ENCODE results near the gene TERF2IP. TPM values are rescaled to one million over a fixed set of nuclear protein-coding genes. Genes with fewer than 3 reads are reported as not detected.

Gene TERF2IP
- total and polyA plus RNA-seq, 2 donors (not counting 1 experiment from before 2014, with no cell fraction given): 47.5 to 54.7 TPM

GRCh38 chr16:75701361-75701760 lies 53.8 kb downstream of the TERF2IP start, which contains the start of gene DUXB:
DUXB (minus strand) TSS chr16:75701461; CDS start chr16:75701418, 43 bp downstream.
- TF ChIP-seq CTCF (conservative IDR thresholded peaks at IDR 0.05 in 1 of 2, IDR thresholded peaks at IDR 0.05 in 1 of 2; ENCODE audit: low read depth in 1 of 2, low read length in 2 of 2) (no peak), EZH2 (IDR thresholded peaks at IDR 0.05; ENCODE audit: low read length, missing control alignments) (no peak)

GRCh38 chr16:75702242-75702641 lies 54.7 kb downstream of the TERF2IP start:
- Histone ChIP-seq H2AFZ (ENCODE audit: low read length) (no peak overlapping the region), H3K9me3 (ENCODE audit: control insufficient read depth, insufficient read depth, low read depth, low read length) (no peaks in the 10 kb centered on the region), H3K4me3 (replicated peaks in 1 of 4; ENCODE audit: control extremely low read depth in 1 of 4, insufficient read depth in 1 of 4, low read depth in 3 of 4, low read length in 4 of 4) (no peak overlapping the region)

More at GRCh38 chr16:75701361-75701760, 53.8 kb downstream of the TERF2IP start, which contains the start of gene DUXB:
- Histone ChIP-seq H3K9me3 (ENCODE audit: control insufficient read depth, insufficient read depth, low read depth, low read length) (no peaks in the 10 kb centered on the region), H3K9ac (ENCODE audit: insufficient read depth, low read length) (no peak within 1 kb of the TSS), H3K4me2 (ENCODE audit: extremely low read depth, insufficient read depth, low read length) (no peak within 1 kb of the TSS), H3K36me3 (ENCODE audit: control insufficient read depth, insufficient read depth, low read length) (no peaks in the 10 kb centered on the region), H3K4me3 (replicated peaks in 1 of 4; ENCODE audit: control extremely low read depth in 1 of 4, insufficient read depth in 1 of 4, low read depth in 3 of 4, low read length in 4 of 4) (no peak within 1 kb of the TSS), H3K27me3 (ENCODE audit: control insufficient read depth, insufficient read depth, low read length) (no peaks in the 10 kb centered on the region), H4K20me1 (ENCODE audit: control insufficient read depth, extremely low read depth, insufficient read depth, low read length) (no peaks in the 10 kb centered on the region), H2AFZ (ENCODE audit: low read length) (no peak within 1 kb of the TSS), H3K4me1 (ENCODE audit: control insufficient read depth, extremely low read depth, insufficient read depth, low read length) (no peaks in the 10 kb centered on the region), H3K27ac (ENCODE audit: insufficient read depth, low read length) (no peak within 1 kb of the TSS), H3K79me2 (ENCODE audit: control insufficient read depth, insufficient read depth, low read length) (no peaks in the 10 kb centered on the region)
- no peak for DNase-seq (ENCODE audit: low read depth in 2 of 2)

GRCh38 chr16:75703306-75703705 lies 55.7 kb downstream of the TERF2IP start:
- H3K4me2 ChIP-seq (ENCODE audit: extremely low read depth, insufficient read depth, low read length): no peak overlapping the region
- H3K27ac ChIP-seq (ENCODE audit: insufficient read depth, low read length): no peak overlapping the region
- H3K79me2 ChIP-seq (ENCODE audit: control insufficient read depth, insufficient read depth, low read length): no peaks in the 10 kb centered on the region
- no peaks in the 10 kb centered on the region for H3K36me3 ChIP-seq (ENCODE audit: control insufficient read depth, insufficient read depth, low read length)
- H3K9ac ChIP-seq (ENCODE audit: insufficient read depth, low read length): no peak overlapping the region
- TF ChIP-seq EZH2 (IDR thresholded peaks at IDR 0.05; ENCODE audit: low read length, missing control alignments): no peak
- no peak for TF ChIP-seq CTCF (conservative IDR thresholded peaks at IDR 0.05 in 1 of 2, IDR thresholded peaks at IDR 0.05 in 1 of 2; ENCODE audit: low read depth in 1 of 2, low read length in 2 of 2)
- no peaks in the 10 kb centered on the region for H4K20me1 ChIP-seq (ENCODE audit: control insufficient read depth, extremely low read depth, insufficient read depth, low read length)
- DNase-seq (ENCODE audit: low read depth in 2 of 2): peak; percentile 5 to 52
- no peak overlapping the region for H2AFZ ChIP-seq (ENCODE audit: low read length)
- H3K27me3 ChIP-seq (ENCODE audit: control insufficient read depth, insufficient read depth, low read length): no peaks in the 10 kb centered on the region
- no peaks in the 10 kb centered on the region for H3K4me1 ChIP-seq (ENCODE audit: control insufficient read depth, extremely low read depth, insufficient read depth, low read length)
- no peaks in the 10 kb centered on the region for H3K9me3 ChIP-seq (ENCODE audit: control insufficient read depth, insufficient read depth, low read depth, low read length)
- H3K4me3 ChIP-seq (replicated peaks in 1 of 4; ENCODE audit: control extremely low read depth in 1 of 4, insufficient read depth in 1 of 4, low read depth in 3 of 4, low read length in 4 of 4): no peak overlapping the region

More at GRCh38 chr16:75702242-75702641, 54.7 kb downstream of the TERF2IP start:
- H4K20me1 ChIP-seq (ENCODE audit: control insufficient read depth, extremely low read depth, insufficient read depth, low read length): no peaks in the 10 kb centered on the region
- H3K36me3 ChIP-seq (ENCODE audit: control insufficient read depth, insufficient read depth, low read length): no peaks in the 10 kb centered on the region
- H3K27ac ChIP-seq (ENCODE audit: insufficient read depth, low read length): no peak overlapping the region
- H3K4me1 ChIP-seq (ENCODE audit: control insufficient read depth, extremely low read depth, insufficient read depth, low read length): no peaks in the 10 kb centered on the region
- TF ChIP-seq EZH2 (IDR thresholded peaks at IDR 0.05; ENCODE audit: low read length, missing control alignments) (no peak), CTCF (conservative IDR thresholded peaks at IDR 0.05 in 1 of 2, IDR thresholded peaks at IDR 0.05 in 1 of 2; ENCODE audit: low read depth in 1 of 2, low read length in 2 of 2) (no peak)
- DNase-seq (ENCODE audit: low read depth in 2 of 2): no peak
- H3K4me2 ChIP-seq (ENCODE audit: extremely low read depth, insufficient read depth, low read length): no peak overlapping the region
- H3K79me2 ChIP-seq (ENCODE audit: control insufficient read depth, insufficient read depth, low read length): no peaks in the 10 kb centered on the region
- no peaks in the 10 kb centered on the region for H3K27me3 ChIP-seq (ENCODE audit: control insufficient read depth, insufficient read depth, low read length)
- H3K9ac ChIP-seq (ENCODE audit: insufficient read depth, low read length): no peak overlapping the region

Other genes with a start within 250 kb of the TERF2IP start
- 47.9 and 59.8 TPM in 2 replicates for gene CFDP1, start 214.3 kb upstream of the TERF2IP start, total RNA-seq
- gene CFDP1, start 214.3 kb upstream of the TERF2IP start, polyA plus RNA-seq: 69.6 and 80.0 TPM in 2 replicates
- 14.5 and 20.3 TPM in 2 replicates for gene TMEM170A, start 183.1 kb upstream of the TERF2IP start, total RNA-seq
- 10.3 and 12.3 TPM in 2 replicates for gene TMEM170A, start 183.1 kb upstream of the TERF2IP start, polyA plus RNA-seq
- gene CHST6, start 152.3 kb upstream of the TERF2IP start, total RNA-seq: 0.17 and 0.26 TPM in 2 replicates
- gene CHST6, start 152.3 kb upstream of the TERF2IP start, polyA plus RNA-seq: 0.02 and 0.16 TPM in 2 replicates
- under 0.01 TPM in 1 of 2 replicates, not detected in the other for gene CHST5, start 111.7 kb upstream of the TERF2IP start, total RNA-seq
- 0.02 TPM in 1 of 2 replicates, not detected in the other for gene CHST5, start 111.7 kb upstream of the TERF2IP start, polyA plus RNA-seq
- 4.1 and 9.6 TPM in 2 replicates for gene TMEM231, start 91.5 kb upstream of the TERF2IP start, total RNA-seq
- gene TMEM231, start 91.5 kb upstream of the TERF2IP start, polyA plus RNA-seq: 18.8 and 23.4 TPM in 2 replicates
- 28.2 and 37.3 TPM in 2 replicates for gene GABARAPL2, start 81.4 kb upstream of the TERF2IP start, total RNA-seq
- 116 and 159 TPM in 2 replicates for gene GABARAPL2, start 81.4 kb upstream of the TERF2IP start, polyA plus RNA-seq
- 47.8 and 50.4 TPM in 2 replicates for gene ADAT1, start 24.5 kb upstream of the TERF2IP start, total RNA-seq
- 32.1 and 36.2 TPM in 2 replicates for gene ADAT1, start 24.5 kb upstream of the TERF2IP start, polyA plus RNA-seq
- gene KARS1, start 108 bp upstream of the TERF2IP start, total RNA-seq: 126 and 146 TPM in 2 replicates
- gene KARS1, start 108 bp upstream of the TERF2IP start, polyA plus RNA-seq: 148 and 185 TPM in 2 replicates
- gene CPHXL2, start 29.2 kb downstream of the TERF2IP start, total RNA-seq: not detected in 2 replicates
- gene CPHXL2, start 29.2 kb downstream of the TERF2IP start, polyA plus RNA-seq: not detected in 2 replicates
- gene DUXB, start 53.7 kb downstream of the TERF2IP start, total RNA-seq: not detected in 2 replicates
- not detected in 2 replicates for gene DUXB, start 53.7 kb downstream of the TERF2IP start, polyA plus RNA-seq
- gene CPHXL, start 78.7 kb downstream of the TERF2IP start, total RNA-seq: not detected in 2 replicates
- gene CPHXL, start 78.7 kb downstream of the TERF2IP start, polyA plus RNA-seq: not detected in 2 replicates

Measured in fibroblast of lung (primary cell).